Measurements from ENCODE around the gene IL17B.

GRCh38 chr5:149328177-149328576 lies 50.9 kb downstream of the IL17B start:
- no peak for TF ChIP-seq CEBPZ (IDR thresholded peaks at IDR 0.05; ENCODE audit: low read length)
- no peak for TF ChIP-seq POLR2AphosphoS5 (IDR thresholded peaks at IDR 0.05; ENCODE audit: low read depth, low read length)
- TF ChIP-seq ZNF251 (CRISPR knock-in tag; IDR thresholded peaks at IDR 0.05) = no peak
- TF ChIP-seq ZNF510 (CRISPR knock-in tag; IDR thresholded peaks at IDR 0.05; ENCODE audit: low read depth) = no peak
- no peak for TF ChIP-seq MYC (CRISPR knock-in tag; IDR thresholded peaks at IDR 0.05; ENCODE audit: borderline replicate concordance)
- TF ChIP-seq ZNF276 (CRISPR knock-in tag; IDR thresholded peaks at IDR 0.05; ENCODE audit: low read depth) = no peak
- no peak for TF ChIP-seq ZNF883 (CRISPR knock-in tag; IDR thresholded peaks at IDR 0.05; ENCODE audit: not compliant biosample characterization)
- TF ChIP-seq FOSL1 (CRISPR knock-in tag; IDR thresholded peaks at IDR 0.05; ENCODE audit: borderline replicate concordance) = no peak
- TF ChIP-seq HDAC1 (CRISPR knock-in tag; IDR thresholded peaks at IDR 0.05) = no peak
- TF ChIP-seq ZNF569 (CRISPR knock-in tag; IDR thresholded peaks at IDR 0.05; ENCODE audit: borderline replicate concordance) = no peak
- no peak for TF ChIP-seq ZNF274 (CRISPR knock-in tag; IDR thresholded peaks at IDR 0.05)
- no peak for TF ChIP-seq CTCF (CRISPR knock-in tag; IDR thresholded peaks at IDR 0.05)
- no peak for TF ChIP-seq NFATC3 (CRISPR knock-in tag; IDR thresholded peaks at IDR 0.05)
